HCT116 (cell line): ENCODE data around the gene NKPD1. TPM values are rescaled to one million over a fixed set of nuclear protein-coding genes. Genes with fewer than 3 reads are reported as not detected.

Experiments used
- ATAC-seq: fragments of 200-7000 bp; cut with Tn5 transposase; 2 replicates; pipeline ENCODE4 v1.9.1; 2020; ENCODE audit warnings: mild to moderate bottlenecking, moderate library complexity
- BruUV-seq: library from RNA; stranded (reverse); fragments of 400-500 nt; replicated peaks from 2 replicates; lab custom pipeline; 2021; lab: Mats Ljungman, UMichigan
- CTCF ChIA-PET: fragments of 300-600 bp; sonication (Branson Sonifier 250); formaldehyde crosslinking; loops from one replicate; lab custom pipeline; 2021; ENCODE audit warnings: antibody characterized with exemption; lab: Charles Lee
- POLR2A ChIA-PET: fragments of 300-600, 350-600 bp; sonication (Branson Sonifier 250); formaldehyde crosslinking; loops from one replicate; lab custom pipeline; 2021; ENCODE audit warnings: antibody characterized with exemption; lab: Charles Lee
- RAD21 ChIA-PET, 2 experiments: fragments of 300-600 bp; sonication (Branson Sonifier 250); formaldehyde crosslinking; loops; one replicate each; lab custom pipeline; 2023; ENCODE audit warnings: low total read pairs in 2 of 2; ENCODE audit not compliant: uncharacterized antibody in 2 of 2, unreplicated experiment in 2 of 2, low non-redundant PET in 1 of 2; lab: Charles Lee
- DNase-seq: peaks from one replicate; pipeline ENCODE4 v3.0.0-alpha.2; 2010; ENCODE audit warnings: low read depth, low spot score
- H2AFZ ChIP-seq: fragments of 200-600 bp; shearing (Covaris generic), sonication (generic); 2 replicates; pipeline ENCODE4 v1.6.1; 2017; ENCODE audit warnings: low read depth, mixed run types, mixed read lengths, antibody characterized with exemption, low read length; ENCODE audit not compliant: poor library complexity, severe bottlenecking
- H3K27ac ChIP-seq: 2 replicates; pipeline ENCODE4 v1.5.1; 2012; ENCODE audit warnings: low read depth, low read length
- H3K27me3 ChIP-seq: fragments of 200-600 bp; sonication (generic); 2 replicates; pipeline ENCODE4 v1.6.1; 2016; ENCODE audit warnings: mixed run types, low read length, mixed read lengths; ENCODE audit not compliant: insufficient read depth
- H3K36me3 ChIP-seq, 2 experiments: fragments of 200-500 bp in 1 of 2; fragments of 200-600 bp in 1 of 2; sonication (Bioruptor generic) in 1 of 2; sonication (generic) in 1 of 2; 2 replicates each; pipeline versions ENCODE4 v1.5.1 to v1.6.1; 2014 to 2016; ENCODE audit warnings: low read length in 2 of 2, inconsistent platforms in 1 of 2, mixed read lengths in 1 of 2, mixed run types in 1 of 2; ENCODE audit not compliant: insufficient read depth in 2 of 2, control insufficient read depth in 1 of 2
- H3K4me1 ChIP-seq, 2 experiments: fragments of 200-600 bp in 1 of 2; sonication (generic) in 1 of 2; 2 replicates each; pipeline versions ENCODE4 v1.5.1 to v1.6.1; 2012 to 2017; ENCODE audit warnings: low read length in 2 of 2, inconsistent platforms in 1 of 2, mild to moderate bottlenecking in 1 of 2, mixed read lengths in 1 of 2, mixed run types in 1 of 2, moderate library complexity in 1 of 2; ENCODE audit not compliant: insufficient read depth in 2 of 2, control insufficient read depth in 1 of 2
- H3K4me2 ChIP-seq: fragments of 200-600 bp; sonication (generic); 2 replicates; pipeline ENCODE4 v1.6.1; 2017; ENCODE audit warnings: mixed run types, low read length, mixed read lengths
- H3K4me3 ChIP-seq, 2 experiments: fragments of 200-600 bp in 1 of 2; sonication (generic) in 1 of 2; replicated peaks in 1 of 2; 2 replicates each; pipeline ENCODE4 v1.5.1; 2011 to 2016; ENCODE audit warnings: low read length in 2 of 2, control low read depth in 1 of 2, low read depth in 1 of 2, mild to moderate bottlenecking in 1 of 2, mixed read lengths in 1 of 2, mixed run types in 1 of 2
- H3K79me2 ChIP-seq: fragments of 200-600 bp; sonication (generic); 2 replicates; pipeline ENCODE4 v1.6.1; 2017; ENCODE audit warnings: mild to moderate bottlenecking, mixed run types, low read length, moderate library complexity, mixed read lengths; ENCODE audit not compliant: insufficient read depth
- H3K9ac ChIP-seq: fragments of 200-600 bp; sonication (generic); 2 replicates; pipeline ENCODE4 v1.6.1; 2016; ENCODE audit warnings: low read length, mixed read lengths
- H3K9me2 ChIP-seq: fragments of 200-600 bp; sonication (generic), shearing (Covaris generic); 2 replicates; pipeline ENCODE4 v1.6.1; 2017; ENCODE audit warnings: mixed run types, mild to moderate bottlenecking, moderate library complexity; ENCODE audit not compliant: insufficient read depth
- H3K9me3 ChIP-seq, 2 experiments: fragments of 200-500 bp in 1 of 2; fragments of 200-600 bp in 1 of 2; sonication (Bioruptor generic) in 1 of 2; sonication (generic) in 1 of 2; 2 replicates each; pipeline ENCODE4 v1.6.1; 2014 to 2017; ENCODE audit warnings: low read length in 2 of 2, mixed read lengths in 2 of 2, inconsistent platforms in 1 of 2, low read depth in 1 of 2, mild to moderate bottlenecking in 1 of 2, mixed run types in 1 of 2, moderate library complexity in 1 of 2; ENCODE audit not compliant: control insufficient read depth in 1 of 2, insufficient read depth in 1 of 2
- H4K20me1 ChIP-seq: fragments of 200-600 bp; sonication (generic), shearing (Covaris generic); 2 replicates; pipeline ENCODE4 v1.6.1; 2017; ENCODE audit warnings: mixed run types, mild to moderate bottlenecking, moderate library complexity; ENCODE audit not compliant: insufficient read depth
- CTCF ChIP-seq, 3 experiments: fragments of 200-600 bp in 1 of 3; sonication (generic) in 1 of 3; IDR thresholded peaks in 2 of 3; conservative IDR thresholded peaks in 1 of 3; 2 replicates each; pipeline ENCODE4 v1.5.1; 2012 to 2017; ENCODE audit warnings: low read depth in 2 of 3, low read length in 2 of 3, antibody characterized with exemption in 1 of 3, borderline replicate concordance in 1 of 3, control low read depth in 1 of 3, mild to moderate bottlenecking in 1 of 3, mixed read lengths in 1 of 3, mixed run types in 1 of 3, moderate library complexity in 1 of 3; ENCODE audit not compliant: insufficient read depth in 1 of 3
- ELF1 ChIP-seq: IDR thresholded peaks from 2 replicates; pipeline ENCODE4 v1.6.1; 2012; ENCODE audit warnings: low read depth, borderline replicate concordance
- EZH2 ChIP-seq: fragments of 200-600 bp; sonication (generic); IDR thresholded peaks from 2 replicates; pipeline ENCODE4 v1.6.1; 2017; ENCODE audit warnings: antibody characterized with exemption, mixed run types
- EZH2phosphoT487 ChIP-seq: fragments of 200-600 bp; IDR thresholded peaks from 2 replicates; pipeline ENCODE4 v1.6.1; 2018; ENCODE audit warnings: antibody characterized with exemption, borderline replicate concordance
- JUND ChIP-seq: IDR thresholded peaks from 2 replicates; pipeline ENCODE4 v1.6.1; 2012
- MAX ChIP-seq: IDR thresholded peaks from 2 replicates; pipeline ENCODE4 v1.6.1; 2012
- POLR2AphosphoS5 ChIP-seq: IDR thresholded peaks from 2 replicates; pipeline ENCODE4 v1.6.1; 2011; ENCODE audit warnings: mild to moderate bottlenecking, low read depth, low read length, moderate library complexity
- SIN3A ChIP-seq: IDR thresholded peaks from 2 replicates; pipeline ENCODE4 v1.6.1; 2012; ENCODE audit warnings: low read depth
- TCF7L2 ChIP-seq: IDR thresholded peaks from 2 replicates; pipeline ENCODE4 v1.7.0; 2011; ENCODE audit warnings: borderline replicate concordance, inconsistent platforms; ENCODE audit not compliant: insufficient read depth, insufficient read length; ENCODE audit errors: extremely low read depth
- YY1 ChIP-seq: IDR thresholded peaks from 2 replicates; pipeline ENCODE4 v1.6.1; 2011; ENCODE audit warnings: low read length, low read depth, moderate library complexity, mild to moderate bottlenecking; ENCODE audit not compliant: insufficient replicate concordance; ENCODE audit errors: extremely low read depth
- ZFX ChIP-seq: fragments of 450-650 bp; IDR thresholded peaks from 2 replicates; pipeline ENCODE4 v1.6.1; 2017
- intact Hi-C: fragments of 100-400 bp; cut with micrococcal nuclease; formaldehyde crosslinking; loops from 2 replicates; pipeline ENCODE4 v1.10.0; 2022
- total RNA-seq: library from RNA; stranded (reverse); gene quantifications from one replicate; pipeline ENCODE4 v1.2.1, GENCODE V29; 2021; ENCODE audit not compliant: unreplicated experiment
- TF ChIP-seq, protein P1 (sequence below): IDR thresholded peaks from 2 replicates; pipeline ENCODE4 v1.6.1; 2012

NKPD1 gene
- total RNA-seq, 1 experiment from 2014 or later: 0.64 TPM

- H3K4me1 ChIP-seq: peaks cover 22 to 39% of the 10 kb centered on the region in 2 experiments
- no peaks in the 10 kb centered on the region for H3K79me2 ChIP-seq
- H3K9ac ChIP-seq: peak overlapping the region; percentile 36; the same call in 1 of the 2 replicates
- ATAC-seq (no peak), DNase-seq (no peak)
- H3K4me3 ChIP-seq: peak overlapping the region; percentile 20 to 33; a peak in 3 of 4 replicates
- intact Hi-C loops: loop anchor here (1.0 kb wide), 1 partner anchor 14 kb away; the partner anchor contains the start of genes BLOC1S3 and TRAPPC6A
- no peaks in the 10 kb centered on the region for H3K36me3 ChIP-seq
- no peaks in the 10 kb centered on the region for H4K20me1 ChIP-seq
- BruUV-seq: no TSS peak
- CTCF ChIA-PET: interaction anchor here (0.5 to 1.5 kb wide), 6 partner anchors 9 to 142 kb away, joined by 3 to 12 read pairs (median 3); partner anchors contain the start of genes BLOC1S3 and TRAPPC6A
- no peak overlapping the region for H2AFZ ChIP-seq
- RAD21 ChIA-PET: interaction anchor here in 1 of 2 experiments (0.6 kb wide), 1 partner anchor 63 kb away, joined by 3 read pairs; no protein-coding TSS in a partner anchor
- no peak overlapping the region; the same call in 1 of the 2 replicates for H3K27ac ChIP-seq
- no peaks in the 10 kb centered on the region for H3K27me3 ChIP-seq
- peak overlapping the region; percentile 75 for H3K4me2 ChIP-seq
- H3K9me3 ChIP-seq: no peaks in the 10 kb centered on the region
- H3K9me2 ChIP-seq: no peaks in the 10 kb centered on the region
- TF ChIP-seq JUND (no peak), SIN3A (no peak), ZFX (no peak), POLR2AphosphoS5 (no peak)
- POLR2A ChIA-PET: interaction anchor here (1.1 to 1.4 kb wide), 2 partner anchors 9 to 14 kb away, joined by 4 to 7 read pairs; partner anchors contain the start of genes BLOC1S3 and TRAPPC6A
These were observed 3.1 kb upstream of the NKPD1 start for GRCh38 chr19:45163751-45164460.

DNA sequence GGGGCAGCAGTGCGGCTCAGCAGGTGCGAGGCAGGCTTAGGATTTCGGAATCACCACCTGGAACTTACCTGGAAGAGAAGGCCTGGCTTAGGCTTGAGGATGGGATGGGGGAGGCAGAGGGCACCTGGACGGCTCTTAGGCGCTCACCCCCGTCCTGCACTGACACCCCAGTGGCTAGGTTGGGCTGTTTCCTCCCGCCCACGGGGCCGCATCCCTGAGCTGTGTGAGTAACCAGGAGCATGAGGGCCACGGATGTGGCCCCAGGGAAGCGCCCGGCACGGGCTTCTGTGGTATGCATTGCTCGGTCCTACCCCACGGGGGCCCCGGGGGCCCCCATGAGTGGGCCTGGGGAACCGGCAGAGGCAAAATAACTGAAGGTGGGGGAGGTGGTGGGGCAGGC, 2.4 kb upstream of the NKPD1 start:
- POLR2A ChIA-PET: interaction anchor here (1.4 kb wide), 1 partner anchor 9 kb away, joined by 4 read pairs; no protein-coding TSS in a partner anchor
- intact Hi-C loops: no loop called here
- H3K36me3 ChIP-seq: no peaks in the 10 kb centered on the region
- TF ChIP-seq ELF1: no peak
- TF ChIP-seq EZH2: no peak
- no peak for TF ChIP-seq TCF7L2
- TF ChIP-seq, protein P1, sequence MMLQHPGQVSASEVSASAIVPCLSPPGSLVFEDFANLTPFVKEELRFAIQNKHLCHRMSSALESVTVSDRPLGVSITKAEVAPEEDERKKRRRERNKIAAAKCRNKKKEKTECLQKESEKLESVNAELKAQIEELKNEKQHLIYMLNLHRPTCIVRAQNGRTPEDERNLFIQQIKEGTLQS: no peak
- TF ChIP-seq YY1: no peak
- no peak for TF ChIP-seq JUND
- TF ChIP-seq POLR2AphosphoS5: no peak
- no peak for TF ChIP-seq MAX
- TF ChIP-seq ZFX: no peak
- no peak for TF ChIP-seq CTCF (IDR thresholded peaks at IDR 0.05 in 2 of 3, conservative IDR thresholded peaks at IDR 0.05 in 1 of 3; ENCODE audit: borderline replicate concordance in 1 of 3, insufficient read depth in 1 of 3, low read depth in 2 of 3, low read length in 2 of 3)
- TF ChIP-seq EZH2phosphoT487: no peak

More for the DNA sequence above, 2.4 kb upstream of the NKPD1 start:
- ChIA-PET RAD21 (no interaction called here), CTCF (no interaction called here)
- BruUV-seq: no TSS peak
- Histone ChIP-seq H3K4me3 (no peak overlapping the region), H3K4me2 (no peak overlapping the region), H3K79me2 (no peaks in the 10 kb centered on the region), H3K9me2 (no peaks in the 10 kb centered on the region), H3K4me1 (peaks cover 22 to 36% of the 10 kb centered on the region in 2 experiments), H2AFZ (no peak overlapping the region), H3K9ac (no peak overlapping the region), H3K9me3 (no peaks in the 10 kb centered on the region), H3K27me3 (no peaks in the 10 kb centered on the region), H3K27ac (no peak overlapping the region), H4K20me1 (no peaks in the 10 kb centered on the region)
- ATAC-seq: no peak
- DNase-seq: no peak
